GM19395 (cell line): Measurements from ENCODE around the gene ZBTB49.
A peak's percentile ranks its signal among the peaks of the same experiment; 100 is the strongest.
"Not testable (repeated sequence)": the region's sequence is repeated elsewhere in the genome, so short reads cannot be mapped to it uniquely, and the experiment has no call there.

ENCODE experiments used
- ATAC-seq: cut with Tn5 transposase; IDR thresholded peaks from one replicate; pipeline ENCODE4 v1.9.1; 2021; ENCODE audit warnings: mild to moderate bottlenecking, moderate library complexity; ENCODE audit not compliant: unreplicated experiment

The ZBTB49 gene

DNA sequence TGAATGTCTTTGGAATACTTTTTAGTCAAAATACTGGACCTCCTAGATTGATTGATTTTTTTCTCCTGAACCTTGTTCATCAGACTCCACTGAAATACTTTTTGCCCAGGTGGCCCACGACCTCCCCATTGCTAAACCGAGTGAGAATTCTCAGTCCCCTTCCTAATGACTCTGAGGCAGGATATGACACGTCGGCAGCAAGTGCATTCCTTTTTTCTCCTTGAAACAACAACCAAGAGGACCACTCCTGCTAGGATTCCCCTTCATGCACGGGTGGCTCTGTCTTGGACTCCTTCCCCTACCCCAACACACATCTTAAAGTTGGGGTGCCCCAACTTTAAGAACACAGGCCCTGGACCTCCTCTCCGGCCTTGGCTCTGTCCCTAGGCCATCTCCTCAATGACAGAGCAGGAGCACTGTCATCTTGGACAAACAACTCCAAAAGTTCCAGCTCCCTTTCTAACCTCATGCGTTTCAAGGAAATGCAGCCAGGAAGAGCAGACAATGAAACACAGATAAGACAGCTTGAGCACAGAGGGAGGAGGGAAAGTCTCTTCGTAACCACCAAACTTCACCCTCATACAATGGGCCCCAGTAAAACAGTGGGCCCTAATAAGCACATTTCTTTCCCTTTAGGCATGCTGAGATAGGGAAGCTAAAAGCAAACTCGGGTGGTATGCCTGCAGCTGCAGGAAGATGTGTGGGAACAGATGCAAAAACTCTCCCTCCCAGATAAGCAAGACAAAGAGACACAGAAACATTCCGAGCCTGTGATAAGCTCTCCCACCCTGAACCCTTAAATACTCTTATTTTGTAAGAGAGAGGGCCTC lies 33.9 kb downstream of the ZBTB49 start:
- no peak for ATAC-seq

DNA sequence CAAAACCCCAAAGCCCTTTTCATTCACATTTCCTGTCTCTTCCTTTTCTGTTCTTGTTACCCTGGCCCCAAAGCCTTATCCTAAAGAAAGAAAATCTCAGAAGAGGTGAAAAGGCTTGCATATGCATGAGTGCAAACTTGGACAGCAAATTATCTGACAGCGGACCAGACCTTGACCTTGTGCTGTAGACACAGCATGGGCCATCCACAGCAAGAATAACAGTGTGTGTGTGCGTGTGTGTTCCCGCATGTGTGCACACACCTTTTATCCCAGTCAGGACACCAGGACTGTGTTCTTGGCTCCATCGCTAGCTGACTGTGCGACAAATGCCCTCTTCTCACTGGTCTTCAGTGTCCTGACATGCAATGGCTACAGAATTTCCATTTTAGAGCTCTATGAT lies 35.3 kb downstream of the ZBTB49 start:
- no peak for ATAC-seq

- no peak for ATAC-seq
These were observed 36.1 kb downstream of the ZBTB49 start for GRCh38 chr4:4326166-4326565.

- no peak for ATAC-seq
These were observed 37.6 kb downstream of the ZBTB49 start for GRCh38 chr4:4327652-4328121.

DNA sequence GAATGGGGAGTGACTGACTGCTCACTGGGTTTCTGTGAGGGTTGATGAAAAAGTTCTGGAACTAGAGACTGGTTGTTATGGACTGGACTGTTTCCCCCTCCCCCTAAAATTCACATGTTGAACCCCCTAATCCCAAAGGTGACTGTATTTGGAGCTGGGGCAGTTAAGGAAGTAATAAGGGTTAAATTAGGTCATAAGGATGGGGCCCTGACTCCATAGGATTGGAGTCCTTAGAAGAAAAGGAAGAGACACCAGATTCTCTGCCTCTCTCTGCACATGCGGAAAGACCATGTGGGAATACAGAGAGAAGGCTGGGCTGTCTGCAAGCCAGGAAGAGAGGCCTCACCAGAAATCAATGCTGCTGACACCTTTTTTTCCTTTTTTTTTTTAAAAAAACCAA lies 38.2 kb downstream of the ZBTB49 start:
- ATAC-seq: no peak

DNA sequence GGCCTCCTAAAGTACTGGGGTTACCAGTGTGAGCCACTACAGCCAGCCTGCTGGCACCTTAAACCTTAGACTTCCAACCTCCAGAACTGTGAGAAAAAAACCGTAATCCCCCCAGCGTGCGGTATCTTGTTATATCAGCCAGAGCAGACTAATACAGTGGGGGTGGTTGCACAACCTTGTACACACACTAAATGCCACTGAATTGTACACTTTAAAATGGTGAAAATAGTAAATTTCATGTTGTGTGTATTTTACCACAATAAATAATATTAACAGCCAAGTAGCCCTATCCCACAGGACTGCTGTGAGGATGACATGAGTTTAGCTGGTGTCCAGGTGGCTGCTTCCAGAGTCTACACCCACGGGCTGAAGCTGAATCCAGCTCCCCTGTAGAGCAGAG lies 38.8 kb downstream of the ZBTB49 start:
- ATAC-seq: no peak

GRCh38 chr4:4329496-4329895 lies 39.4 kb downstream of the ZBTB49 start:
- no peak for ATAC-seq

DNA sequence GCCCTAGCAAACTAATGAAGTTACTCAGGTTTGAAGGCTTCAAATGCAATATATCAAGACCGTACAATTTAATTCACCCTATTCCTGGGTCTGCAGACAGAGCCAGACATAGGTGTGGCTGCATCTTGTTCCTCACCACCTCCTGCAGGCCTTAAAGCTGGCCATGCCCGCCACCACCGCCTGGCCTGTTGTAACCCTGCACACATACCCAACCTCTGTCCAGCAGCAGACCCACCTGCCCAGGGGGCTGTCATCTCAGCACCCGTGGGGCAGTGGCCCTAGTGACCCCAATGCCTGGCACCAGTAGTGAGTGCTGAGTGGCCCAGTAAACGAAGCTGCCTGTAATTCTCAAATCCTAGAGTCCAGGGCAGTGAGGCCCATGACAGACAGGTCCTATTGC lies 40.7 kb downstream of the ZBTB49 start:
- ATAC-seq: no peak

DNA sequence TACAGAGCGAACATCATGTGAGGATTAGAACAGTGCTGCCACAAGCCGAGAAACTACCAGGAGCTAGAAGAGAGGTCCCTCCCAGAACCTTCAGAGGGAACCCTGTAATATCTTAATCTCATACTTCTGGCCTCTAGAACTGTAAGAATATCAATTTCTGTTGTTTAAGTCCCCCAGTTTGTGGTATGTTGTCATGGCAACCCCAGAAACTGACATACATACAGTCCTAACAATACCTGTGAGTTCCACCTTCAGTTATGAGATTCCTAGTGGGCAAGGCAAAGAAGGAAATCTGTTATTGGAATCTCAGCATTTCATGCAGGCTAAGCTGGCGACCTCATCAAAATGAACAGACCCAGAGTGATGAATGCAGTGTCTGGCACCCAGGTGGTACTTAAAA lies 42.5 kb downstream of the ZBTB49 start:
- no peak for ATAC-seq

GRCh38 chr4:4333265-4333706 lies 43.2 kb downstream of the ZBTB49 start:
- no peak for ATAC-seq

- no peak for ATAC-seq
These were observed 44.9 kb downstream of the ZBTB49 start for GRCh38 chr4:4334798-4335520.

- no peak for ATAC-seq
These were observed 48.4 kb downstream of the ZBTB49 start for GRCh38 chr4:4338210-4339001.

DNA sequence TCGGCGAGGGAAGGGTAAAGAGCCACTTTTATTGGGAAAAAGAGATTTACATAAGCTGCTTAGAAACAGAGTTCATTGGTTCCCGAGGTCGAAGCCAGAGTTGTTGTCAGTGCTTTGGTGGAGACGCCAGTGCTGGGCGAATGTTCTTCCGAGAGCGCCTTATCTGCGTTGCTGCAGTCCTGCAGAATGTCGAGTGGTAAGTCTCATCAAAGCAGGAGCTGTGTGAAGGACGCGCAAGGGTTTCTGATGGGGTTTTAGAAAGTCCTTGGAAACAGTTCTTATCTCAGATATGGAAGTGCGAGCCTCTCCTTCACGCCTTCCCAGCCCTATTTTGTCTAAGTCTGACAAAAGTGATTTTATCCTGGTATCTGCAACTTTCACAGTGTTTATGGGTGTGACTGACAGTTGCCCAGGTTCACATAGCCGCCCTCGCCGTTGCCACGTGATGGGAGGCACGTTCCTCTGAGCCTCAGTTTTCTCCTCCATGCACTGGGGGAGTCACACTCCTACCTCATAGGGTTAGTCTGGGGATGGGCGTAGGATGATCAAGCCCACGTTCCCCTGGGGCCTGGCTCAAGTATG lies 49.5 kb downstream of the ZBTB49 start:
- no peak for ATAC-seq

DNA sequence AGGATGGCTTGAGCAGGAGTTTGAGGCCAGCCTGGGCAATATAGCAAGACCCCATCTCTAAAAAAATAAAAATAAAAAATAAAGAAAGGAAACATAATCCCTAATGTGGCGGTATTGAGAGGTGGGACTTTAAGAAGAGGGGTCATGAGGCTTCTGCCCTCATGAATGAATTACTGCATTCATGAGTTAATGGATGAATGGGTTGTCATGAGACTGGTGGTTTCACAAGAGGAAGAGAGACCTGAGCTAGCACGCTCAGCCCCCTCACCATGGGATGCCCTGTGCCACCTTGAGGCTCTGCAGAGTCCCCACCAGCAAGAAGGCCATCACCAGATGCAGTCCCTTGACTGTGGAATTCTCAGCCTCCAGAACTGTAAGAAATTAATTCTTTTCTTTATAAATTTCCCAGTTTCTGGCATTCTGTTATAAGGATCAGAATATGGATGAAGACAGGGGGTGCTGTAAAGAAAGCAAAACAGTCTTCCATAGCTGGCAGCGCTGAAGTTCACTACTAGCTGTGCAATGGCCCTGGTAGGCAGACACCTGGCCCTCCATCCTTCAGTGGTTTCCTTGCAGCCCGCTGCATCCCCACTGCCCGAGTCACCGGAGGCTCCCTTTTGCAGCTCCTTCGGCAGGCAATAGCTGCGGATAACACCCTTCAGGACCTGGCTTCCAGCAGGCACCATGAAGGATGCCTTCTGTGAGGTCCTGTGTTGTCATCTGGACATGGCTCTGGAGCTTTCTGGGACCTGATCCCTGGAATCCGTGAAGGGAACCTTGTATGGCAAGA lies 52.0 kb downstream of the ZBTB49 start:
- ATAC-seq: no peak

DNA sequence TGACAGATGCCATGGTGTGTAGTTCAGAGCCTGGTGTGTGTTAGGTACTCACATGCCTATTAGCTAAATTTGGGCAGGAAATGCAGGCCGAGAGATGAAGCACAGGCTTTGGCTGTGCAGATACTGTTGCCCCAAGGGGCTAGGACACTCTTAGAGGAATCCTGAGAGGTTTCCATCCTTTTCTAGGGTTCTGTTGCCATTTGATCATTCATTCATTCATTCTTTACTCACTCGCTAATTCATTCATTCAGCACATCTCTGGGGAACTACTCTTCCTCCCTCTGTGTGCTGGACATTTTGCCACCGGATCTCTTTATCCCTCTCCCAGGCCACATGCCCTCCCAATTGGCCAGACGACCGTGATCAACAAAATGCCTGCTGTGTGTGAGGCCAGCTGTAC lies 53.0 kb downstream of the ZBTB49 start:
- ATAC-seq: no peak

- peak; percentile 92 for ATAC-seq
These were observed 55.0 kb downstream of the ZBTB49 start for GRCh38 chr4:4344915-4345527.

DNA sequence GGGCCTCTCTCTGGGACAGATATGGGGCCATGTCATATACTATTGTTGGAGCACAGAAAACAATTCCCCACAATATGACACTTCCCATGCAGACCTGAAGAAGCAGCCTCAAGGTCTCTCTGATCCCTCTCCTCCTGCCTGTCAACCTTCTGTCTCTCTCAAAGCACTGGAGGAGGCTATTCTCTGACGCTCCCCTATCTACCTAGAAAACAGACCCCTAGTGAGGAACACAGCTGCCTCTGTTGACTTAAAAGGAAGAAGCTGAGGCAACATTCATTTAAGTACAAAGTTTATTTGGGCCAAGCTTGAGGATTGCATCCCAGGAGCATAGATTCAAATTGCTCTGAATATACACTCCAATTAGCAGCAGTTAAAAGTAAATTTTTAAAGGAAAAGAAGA lies 57.5 kb downstream of the ZBTB49 start:
- no peak for ATAC-seq

DNA sequence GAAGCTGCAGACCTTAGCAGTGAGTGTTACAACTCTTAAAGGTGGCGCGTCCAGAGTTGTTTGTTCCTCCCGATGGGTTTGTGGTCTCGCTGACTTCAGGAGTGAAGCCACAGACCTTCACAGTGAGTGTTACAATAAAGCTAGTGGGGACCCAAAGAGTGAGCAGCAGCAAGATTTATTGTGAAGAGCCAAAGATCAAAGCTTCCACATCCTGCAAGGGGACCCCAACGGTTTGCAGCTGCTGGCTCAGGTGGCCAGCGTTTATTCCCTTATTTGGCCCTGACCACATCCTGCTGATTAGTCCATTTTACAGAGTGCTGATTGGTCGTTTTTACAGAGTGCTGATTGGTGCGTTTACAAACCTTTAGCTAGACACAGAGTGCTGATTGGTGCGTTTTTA lies 58.5 kb downstream of the ZBTB49 start:
- not testable (repeated sequence) for ATAC-seq

GRCh38 chr4:4349867-4350266 lies 59.8 kb downstream of the ZBTB49 start:
- no peak for ATAC-seq

- ATAC-seq: no peak
These were observed 60.9 kb downstream of the ZBTB49 start for GRCh38 chr4:4350909-4351308.
